GM21717 (cell line): ENCODE results near the gene SKIDA1.
A peak's percentile ranks its signal among the peaks of the same experiment; 100 is the strongest.

Experiments
- ATAC-seq: cut with Tn5 transposase; IDR thresholded peaks from one replicate; pipeline ENCODE4 v1.9.1; 2021; ENCODE audit warnings: mild to moderate bottlenecking, moderate library complexity; ENCODE audit not compliant: unreplicated experiment

Gene SKIDA1

DNA sequence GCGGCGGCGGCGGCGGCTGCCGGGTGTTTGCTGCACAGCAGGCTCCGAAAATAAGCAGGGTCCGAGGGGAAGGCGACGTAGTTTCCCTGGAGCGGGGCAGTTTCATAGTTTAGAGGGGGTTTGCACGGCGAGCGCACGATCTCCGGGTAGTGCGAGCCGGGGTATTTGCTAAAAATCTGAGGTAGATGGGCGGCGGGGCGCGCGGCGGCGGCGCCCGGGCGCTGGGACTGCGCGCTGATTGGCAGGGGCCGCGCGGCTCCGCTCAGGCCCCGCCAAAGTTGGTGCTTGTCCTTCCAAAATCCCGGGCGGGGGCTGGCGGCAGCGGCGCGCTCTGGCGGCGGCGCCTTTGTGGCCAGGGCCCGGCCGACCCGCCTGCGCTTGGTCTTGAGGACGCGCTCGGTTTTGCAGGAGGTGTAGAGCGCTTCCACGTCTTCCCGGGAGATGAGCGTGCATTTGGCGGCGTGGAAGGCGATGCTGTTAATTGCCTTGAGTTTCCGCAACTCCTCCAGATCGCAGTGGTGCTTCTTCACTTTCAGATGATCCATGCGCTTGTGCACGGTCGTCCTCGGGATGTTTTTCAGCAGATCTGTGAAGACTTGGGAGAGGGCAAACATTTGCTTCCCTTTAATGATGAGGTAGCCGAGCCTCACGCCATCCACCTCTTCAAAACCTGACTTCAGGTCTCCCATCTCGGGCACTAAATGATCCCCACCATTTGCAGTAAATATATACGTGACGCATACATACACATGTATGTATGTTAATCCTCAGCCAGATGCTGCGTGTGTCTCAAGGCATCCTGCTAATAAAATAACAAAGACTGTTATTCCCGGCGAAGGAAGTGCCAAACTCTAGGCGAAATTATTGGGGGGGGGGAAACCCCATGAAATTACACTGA lies 8.1 kb downstream of the SKIDA1 start:
- peak; percentile 54 for ATAC-seq

DNA sequence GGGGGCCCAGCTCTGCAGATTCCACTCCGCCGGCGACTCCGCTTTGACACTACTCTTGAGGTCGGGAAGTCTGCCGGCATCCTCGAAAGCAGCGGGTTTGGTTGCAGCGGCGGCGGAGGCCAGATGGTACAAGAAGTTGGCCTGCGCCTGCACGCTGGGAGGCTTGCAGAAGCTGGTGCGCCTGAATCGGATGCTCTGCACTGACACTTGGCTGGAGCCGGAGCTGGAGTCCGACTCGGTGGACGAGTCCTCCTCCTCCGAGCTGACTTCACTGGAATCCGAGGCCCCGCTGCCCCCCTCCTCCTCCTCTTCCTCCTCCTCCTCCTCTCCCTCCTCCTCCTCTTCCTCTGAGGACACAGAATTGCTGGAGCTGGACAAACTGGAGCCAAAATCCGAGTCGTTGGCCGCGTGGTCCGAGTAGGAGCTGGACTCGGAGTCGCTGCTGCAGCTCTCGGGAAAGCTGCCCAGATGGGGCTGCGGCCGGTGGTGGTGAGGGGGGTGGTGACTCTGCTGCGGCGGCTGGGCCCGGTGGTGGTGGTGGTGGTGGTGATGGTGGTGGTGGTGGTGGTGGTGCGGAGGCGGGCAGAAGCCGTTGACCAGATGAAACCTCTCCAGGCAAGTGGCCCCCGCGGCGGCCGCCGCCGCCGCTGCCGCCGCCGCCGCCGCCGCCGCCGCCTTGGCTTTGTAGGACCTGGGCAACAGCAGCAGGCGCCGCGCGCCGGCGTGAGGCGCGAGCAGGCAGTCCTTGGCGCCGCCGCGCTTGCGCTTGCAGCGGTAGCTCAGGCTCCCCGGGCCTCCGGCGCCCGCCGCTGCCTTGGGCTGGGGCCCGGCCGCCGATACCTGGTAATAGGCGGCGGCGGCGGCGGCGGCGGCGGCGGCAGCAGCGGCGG lies 9.0 kb downstream of the SKIDA1 start:
- peak; percentile 60 for ATAC-seq

DNA sequence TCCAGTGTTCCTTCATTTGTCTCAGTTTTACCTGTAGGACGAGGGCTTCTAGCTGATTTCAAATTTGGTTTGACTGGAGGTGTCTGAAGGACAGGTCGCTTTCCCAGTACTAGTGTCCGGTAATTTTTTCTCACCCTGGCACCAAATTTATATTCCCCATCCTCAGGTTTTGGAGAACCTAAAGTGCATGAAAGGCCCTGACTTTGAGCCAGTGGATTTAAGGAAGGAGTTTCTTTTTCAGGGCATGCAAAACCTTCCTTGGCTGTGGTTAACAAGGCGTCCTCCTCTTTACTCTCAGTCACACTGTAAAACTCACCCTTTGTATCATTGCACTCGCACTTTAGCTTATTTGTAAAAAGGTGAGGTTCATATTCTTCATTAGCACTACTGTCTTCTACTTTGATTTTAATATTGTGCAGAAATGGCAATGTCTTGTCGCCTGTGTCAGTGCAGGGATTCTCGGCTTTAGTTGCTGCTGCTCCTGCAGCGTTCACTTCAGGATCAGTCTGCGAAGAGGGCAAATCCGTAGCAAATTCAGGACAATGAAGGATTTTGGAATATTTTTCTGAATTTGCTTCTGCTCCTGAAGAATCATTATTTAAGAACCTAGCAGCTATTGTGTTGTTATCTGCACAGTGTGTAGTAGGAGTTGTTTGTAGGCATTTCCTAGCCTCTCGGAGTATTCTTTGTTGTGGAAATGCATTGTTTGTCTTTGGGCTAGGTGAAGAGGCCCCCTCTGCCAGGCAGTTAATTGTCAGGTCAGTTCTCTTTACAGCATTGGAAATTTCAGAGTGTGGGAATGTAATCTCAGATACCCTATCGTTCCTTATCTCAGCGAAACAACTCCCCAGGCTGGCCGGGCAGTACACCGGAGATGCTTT lies 9.9 kb downstream of the SKIDA1 start:
- ATAC-seq, result no peak

DNA sequence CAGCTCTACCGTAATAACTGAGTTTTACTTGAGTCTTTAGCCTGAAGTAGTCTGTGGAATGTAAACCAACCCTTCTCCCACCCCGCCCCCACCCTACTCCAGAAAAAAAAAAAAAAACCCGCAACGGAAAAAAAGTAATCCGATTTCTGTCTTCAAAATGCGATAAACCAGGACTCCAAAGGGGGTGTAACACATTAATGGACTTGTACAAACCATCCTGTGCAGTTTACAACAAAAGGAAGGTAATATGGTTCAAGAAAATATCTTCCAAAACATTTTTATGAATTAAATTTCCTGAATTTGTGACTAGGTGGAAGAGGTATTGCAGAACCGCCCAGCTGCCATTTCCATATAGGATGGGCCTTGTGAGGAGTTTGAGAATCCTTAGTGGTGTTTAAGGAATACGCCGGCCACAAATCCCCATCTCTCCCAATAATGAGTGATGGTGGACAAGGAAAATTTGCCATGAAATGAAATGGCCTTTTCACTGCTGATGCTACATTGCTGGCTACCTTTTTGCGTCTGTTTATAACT lies 10.6 kb downstream of the SKIDA1 start:
- ATAC-seq, result no peak

DNA sequence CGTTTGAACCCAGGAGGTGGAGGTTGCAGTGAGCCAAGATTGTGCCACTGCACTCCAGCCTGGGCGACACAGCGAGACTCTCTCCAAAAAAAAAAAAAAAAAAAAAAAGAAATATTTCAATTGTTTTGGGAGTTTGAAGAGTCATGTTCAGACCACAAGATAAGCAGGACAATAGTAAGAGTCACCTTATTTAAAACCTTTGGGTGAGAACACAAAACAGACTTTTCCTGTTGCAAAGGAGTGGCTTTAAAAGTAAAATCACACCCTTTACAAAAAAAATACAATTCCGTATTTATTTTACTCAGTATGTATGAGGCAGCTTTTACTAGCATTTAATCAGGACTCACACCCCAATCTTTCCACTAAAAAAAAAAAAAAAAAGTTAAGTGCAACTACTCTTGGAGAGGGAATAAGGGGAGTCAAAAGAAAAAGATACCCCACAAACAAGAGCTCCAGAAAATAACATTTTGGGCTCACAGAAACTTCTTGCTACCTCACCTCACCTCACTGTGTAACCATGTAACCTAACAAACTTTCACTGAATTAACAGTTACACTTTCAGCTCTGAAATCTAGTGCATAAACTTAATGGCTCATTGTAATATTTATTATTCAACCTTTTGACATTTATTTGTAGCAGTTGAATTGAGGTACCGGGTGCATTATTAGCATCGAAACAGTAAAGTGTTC lies 11.2 kb downstream of the SKIDA1 start:
- ATAC-seq, result no peak

DNA sequence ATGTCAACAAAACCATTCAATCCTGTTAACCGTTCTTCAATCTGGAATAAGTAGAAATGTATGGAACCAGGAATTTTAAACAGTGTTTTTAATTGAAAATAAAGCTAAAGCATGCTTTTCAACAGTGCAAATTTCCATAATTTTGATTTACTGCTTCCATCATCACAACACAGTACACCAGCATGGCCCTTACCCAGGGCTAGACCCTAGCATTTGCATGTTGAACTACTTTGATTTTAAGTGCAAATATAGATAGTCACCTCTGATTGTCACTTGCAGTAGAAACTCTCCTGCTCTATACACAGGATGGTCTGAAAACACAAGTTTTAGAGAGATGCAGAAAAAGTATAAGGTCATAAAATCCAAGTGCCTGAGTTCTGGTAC lies 12.1 kb downstream of the SKIDA1 start:
- no peak for ATAC-seq

DNA sequence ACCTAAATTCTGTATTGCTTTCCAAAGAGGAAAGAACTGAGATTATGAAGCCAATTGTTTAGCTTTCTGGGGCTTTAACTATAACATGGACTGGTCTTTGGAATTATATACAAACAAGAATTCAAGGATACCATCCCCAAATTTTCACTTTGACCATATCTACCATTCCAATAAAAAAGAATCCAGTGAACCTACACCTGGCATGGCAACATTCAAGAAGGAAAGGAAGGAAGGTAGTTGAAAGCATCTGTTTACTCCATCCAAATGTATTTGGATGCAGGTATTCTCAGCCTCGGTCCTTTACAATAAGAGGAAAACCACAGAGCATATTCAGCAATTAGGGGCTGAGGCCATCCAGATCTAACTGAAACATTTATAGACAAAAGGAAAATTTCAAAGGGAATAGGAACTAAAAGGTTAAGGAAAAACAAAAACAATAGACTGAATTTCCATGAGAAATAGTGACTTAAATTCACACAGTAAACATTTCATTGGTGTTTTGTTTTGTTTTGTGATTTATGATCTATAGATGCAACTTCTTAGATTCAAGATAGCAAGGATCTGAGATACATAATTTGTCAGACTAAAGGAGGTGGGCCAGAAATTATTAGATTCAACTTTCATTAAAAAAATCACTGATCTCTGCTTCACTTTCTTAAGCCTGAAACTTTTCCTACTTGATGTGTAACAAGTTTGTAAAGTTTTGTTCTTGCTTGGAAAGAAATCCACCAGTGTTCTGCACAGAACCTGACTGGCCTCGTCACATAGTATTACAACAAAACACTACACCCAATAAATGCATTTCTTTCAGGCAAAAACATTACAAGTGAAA lies 12.7 kb downstream of the SKIDA1 start:
- no peak for ATAC-seq

DNA sequence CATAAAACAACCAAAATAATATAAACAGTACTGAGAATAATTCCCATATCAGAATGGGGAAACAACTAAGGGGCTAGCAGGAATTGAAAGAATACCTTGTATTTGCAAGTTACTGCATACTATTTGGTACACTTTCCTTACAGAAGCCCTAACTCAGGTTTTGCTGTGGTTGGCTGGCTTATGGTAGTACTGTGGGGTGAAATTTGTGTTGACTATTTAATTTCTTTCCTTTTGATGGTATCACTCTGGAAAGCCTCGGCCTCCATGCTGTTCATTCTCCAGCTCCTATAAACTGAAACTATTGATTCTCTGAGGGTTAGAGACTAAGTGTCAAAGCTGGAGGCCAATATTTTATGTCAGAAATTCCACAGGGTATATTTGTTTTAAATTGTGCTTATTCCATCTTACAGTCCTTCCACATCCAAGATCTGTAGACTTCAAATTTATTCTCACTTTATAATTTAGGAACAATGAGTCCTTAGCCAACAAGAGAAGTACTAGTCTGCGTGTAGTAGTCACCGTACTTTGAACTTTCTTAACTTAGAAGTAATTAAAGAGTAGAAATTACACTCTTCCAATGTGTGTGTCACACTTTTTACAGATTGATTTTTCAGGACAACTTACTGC lies 13.4 kb downstream of the SKIDA1 start:
- ATAC-seq, result no peak

DNA sequence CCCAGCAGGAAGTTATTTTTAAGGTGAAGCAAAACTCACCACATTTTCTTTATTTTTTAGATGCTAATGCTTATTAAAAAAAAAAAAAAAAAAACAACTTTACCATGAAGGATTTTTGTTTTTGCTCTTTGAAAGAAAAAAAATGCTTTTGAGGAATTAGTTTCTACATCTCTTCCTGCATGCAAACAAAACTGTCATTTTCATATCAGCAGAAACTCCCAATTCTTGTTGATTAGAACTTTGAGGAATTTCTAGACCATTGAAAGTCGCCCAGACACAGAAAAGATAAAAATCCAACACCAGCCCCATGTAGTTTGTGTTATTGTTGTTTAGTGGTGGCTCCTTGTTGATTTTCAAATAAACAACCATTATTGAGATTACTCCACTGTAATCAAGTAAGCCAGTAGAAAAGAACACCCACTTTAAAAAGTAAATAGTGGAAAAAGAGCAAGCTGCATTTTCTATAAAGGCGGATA lies 14.3 kb downstream of the SKIDA1 start:
- ATAC-seq, result no peak

DNA sequence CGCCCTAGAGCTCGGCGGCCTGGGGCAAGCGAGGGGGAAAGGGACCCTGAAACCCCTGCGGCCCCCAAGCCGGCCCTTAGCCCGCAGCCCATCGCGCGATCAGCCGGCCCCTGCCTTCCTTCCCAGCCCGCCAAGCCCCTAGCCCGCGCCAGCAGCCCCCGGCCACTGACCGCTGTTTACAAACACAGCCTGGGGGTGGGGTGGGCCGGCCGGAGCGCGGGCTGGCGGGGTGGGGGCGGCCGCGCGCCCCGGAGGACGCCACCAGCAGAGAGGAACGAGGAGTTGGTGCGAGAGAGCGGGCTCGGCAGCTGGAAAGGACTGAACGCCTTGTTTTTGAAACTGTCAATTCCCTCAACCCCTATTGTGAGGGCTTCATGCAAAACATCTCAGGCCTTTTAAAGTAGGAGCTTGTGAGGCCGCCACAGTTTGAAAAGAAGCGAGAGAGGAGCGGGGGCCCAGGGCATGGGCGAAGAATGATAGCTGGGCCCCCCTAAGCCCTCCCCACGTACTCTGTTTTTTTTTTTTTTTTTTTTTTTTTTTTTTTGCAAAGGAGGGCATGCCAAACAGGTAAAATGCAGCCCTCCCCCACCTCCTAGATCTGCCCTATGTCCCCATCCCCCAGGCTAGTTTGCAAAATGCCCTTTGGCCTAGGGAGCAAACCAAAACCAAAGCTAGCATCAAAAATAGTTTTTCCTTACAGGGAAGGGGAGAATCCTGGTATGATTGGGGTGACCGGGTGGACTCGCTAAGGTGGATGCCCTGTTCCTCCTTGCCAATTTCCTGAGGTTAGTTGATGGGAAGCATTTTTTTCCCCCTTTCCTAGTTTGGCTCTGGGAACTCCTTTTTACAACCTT lies 15.0 kb downstream of the SKIDA1 start:
- ATAC-seq, result no peak

DNA sequence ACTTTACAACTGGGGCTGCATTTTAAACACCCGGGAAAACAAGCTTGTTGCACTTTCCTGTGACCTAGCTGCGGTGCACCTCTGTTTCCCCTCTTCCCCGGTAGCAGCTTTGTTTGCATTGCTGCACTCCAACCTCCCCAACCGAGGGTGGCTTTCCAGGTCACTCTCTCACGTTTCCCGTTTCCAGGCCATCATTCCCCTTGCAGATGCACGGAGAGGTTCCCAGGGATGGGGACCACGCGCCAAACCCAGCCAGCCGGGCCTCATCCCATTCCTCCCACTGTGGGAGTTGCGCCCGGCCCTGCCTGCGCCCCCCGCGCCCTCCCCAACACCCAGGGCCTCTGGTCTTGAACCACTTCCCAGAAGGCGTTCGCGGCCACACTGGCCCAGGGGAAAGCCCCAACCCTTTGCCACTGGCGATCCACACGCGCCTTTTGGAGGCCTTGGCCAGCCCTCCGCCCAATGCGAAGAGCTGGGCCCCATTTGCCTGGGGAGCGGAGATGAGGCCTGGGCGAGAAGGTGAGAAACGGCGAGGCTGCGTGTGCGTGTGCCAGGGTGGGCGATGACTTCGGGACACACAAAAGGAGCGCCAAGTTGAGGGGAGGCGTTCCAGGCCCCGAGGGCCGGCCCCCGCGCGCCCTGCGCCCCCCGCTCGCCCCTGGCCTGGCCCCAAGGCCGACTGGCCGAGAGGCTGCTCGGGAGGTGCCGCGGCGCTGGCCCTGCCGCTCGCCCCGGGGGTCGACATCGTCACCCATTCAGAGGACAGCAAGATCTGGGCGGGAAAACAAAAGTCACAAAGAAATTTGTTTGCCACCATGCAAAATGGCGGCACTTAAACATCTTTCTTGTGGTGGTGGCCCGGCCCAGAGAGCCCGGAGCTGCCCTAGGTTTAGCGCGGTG lies 15.9 kb downstream of the SKIDA1 start:
- no peak for ATAC-seq

DNA sequence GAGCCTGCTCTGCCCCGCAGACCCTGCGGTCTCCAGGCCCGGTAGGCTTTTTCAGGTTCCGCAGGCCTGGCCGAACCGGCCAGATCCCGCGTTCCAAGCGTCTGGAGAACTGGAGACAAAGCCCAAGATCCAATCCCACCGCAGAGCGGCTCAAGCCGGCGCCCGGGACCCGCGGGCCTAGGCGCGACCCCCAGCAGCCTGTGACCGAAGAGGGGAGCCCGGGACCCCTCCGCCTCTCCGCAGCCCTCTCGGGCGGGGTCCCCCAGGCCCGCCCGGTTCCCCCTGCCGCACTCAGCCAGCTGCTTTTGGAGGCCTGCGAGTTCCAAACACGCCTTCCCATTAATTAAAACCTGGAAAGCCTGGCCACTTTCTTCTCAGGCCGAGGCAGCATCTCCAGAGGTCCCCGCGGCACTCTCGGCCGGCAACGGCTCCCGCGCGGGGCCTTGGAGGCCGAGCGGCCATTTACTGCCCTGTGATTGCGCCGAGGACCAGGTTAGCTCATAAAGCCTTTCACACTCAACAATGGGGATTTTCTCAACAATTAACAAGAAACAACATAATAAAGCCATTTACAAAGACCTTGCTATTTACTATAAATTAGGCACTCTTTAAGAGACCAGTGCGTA lies 16.7 kb downstream of the SKIDA1 start:
- ATAC-seq, result no peak

DNA sequence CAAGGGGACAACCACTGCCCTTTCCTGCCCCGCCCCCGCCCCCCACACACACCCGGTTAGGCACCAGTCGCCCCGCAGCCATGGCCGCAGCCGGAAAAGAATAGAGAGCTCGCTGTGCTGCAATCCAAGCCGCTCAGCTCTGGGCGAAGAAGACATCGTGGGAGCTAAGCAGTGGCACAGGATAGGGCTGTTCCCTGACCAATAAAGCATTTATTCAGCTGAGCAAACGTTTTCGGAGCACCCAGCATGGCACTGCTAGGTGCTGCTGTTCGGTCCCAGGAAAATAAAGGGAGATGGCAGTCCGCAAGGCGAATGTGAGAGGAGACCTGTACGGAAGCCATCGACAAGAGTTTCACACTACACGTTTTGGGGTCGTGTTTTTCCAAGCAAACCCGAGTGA lies 18.3 kb downstream of the SKIDA1 start:
- ATAC-seq, result no peak

DNA sequence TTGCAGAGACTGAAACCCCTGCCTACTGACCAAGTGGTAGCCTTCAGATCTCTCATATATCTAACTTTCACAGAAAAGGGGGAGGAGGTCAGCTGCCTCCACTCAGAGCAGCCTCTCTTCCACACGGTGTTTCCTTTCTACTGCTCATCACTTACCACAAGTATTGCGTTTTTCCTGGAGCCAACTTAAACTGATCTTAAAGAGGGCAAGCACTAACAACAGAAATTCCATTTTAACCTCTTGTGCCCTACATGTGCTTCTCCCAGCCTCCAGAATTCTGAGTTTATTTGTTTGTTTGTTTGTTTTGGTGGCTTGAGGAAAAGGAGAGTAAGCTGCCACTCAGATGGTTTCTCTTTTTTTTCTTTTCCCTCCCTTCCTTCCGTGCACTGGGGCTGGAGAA lies 19.1 kb downstream of the SKIDA1 start:
- ATAC-seq, result no peak

DNA sequence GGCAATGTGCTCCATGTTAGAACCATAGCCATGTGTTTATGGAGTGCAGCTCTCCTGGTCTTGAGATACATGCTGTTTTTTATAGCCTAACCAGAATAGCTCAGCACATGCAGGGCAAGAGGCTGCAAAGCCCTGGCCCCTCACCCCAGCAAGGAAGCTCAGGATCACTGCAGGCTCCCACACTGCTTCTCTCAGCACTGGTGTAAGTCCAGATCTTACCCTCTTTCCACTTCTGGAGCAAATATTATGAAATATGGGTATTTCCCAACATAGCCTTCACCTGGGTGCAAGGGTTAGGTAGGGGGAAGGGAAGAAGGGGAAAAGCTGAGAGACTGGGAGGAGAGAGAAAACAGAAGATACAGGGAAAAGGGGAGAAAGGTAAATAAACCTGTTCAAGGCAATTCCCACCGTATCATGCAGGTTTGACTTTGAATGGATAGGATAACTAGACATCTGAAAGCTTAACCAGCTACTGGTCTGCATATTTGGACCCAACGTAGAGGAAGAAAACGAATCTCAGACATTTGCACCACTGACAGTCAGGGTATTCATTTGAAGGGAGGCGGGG lies 19.7 kb downstream of the SKIDA1 start:
- no peak for ATAC-seq

DNA sequence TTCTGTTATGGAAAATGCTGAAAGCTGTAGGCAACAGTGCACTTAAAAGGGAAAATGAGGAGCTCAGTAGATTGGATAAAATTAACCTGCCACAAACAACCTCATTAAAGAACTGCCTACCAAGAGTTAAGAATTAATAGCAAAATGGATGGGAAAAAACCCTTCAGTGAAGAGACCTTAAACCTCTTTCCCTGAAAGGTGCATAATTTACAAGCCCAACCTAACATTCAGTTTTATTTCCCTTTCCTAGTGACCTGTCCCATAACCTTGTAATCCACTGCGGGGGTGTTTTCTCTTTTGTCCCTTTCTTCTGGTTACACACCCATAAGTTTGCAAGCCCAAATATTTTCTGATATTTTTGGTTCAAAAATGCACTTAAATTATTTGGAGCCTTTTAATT lies 21.9 kb downstream of the SKIDA1 start:
- ATAC-seq, result no peak
